HEK293 (cell line): Measurements from ENCODE around the gene TBC1D22A.

Experiments
- CTCF ChIA-PET: fragments of 350-600 bp; formaldehyde crosslinking; extraction: SDS; loops from one replicate; lab custom pipeline; 2021; ENCODE audit warnings: antibody characterized with exemption; lab: Yijun Ruan, JAX
- POLR2A ChIA-PET: fragments of 300-600 bp; formaldehyde crosslinking; extraction: SDS; loops from one replicate; lab custom pipeline; 2020; ENCODE audit warnings: antibody characterized with exemption, inconsistent platforms; lab: Yijun Ruan, JAX
- H3K27ac ChIP-seq: fragments of 200-500 bp; sonication (Bioruptor generic); 2 replicates; pipeline ENCODE4 v1.5.1; 2014; ENCODE audit warnings: low read depth, low read length, control low read depth, inconsistent platforms; ENCODE audit errors: extremely low read depth
- H3K36me3 ChIP-seq, 2 experiments: fragments of 200-500 bp in 1 of 2; sonication (Bioruptor generic) in 1 of 2; 1 replicate in 1 of 2; 2 replicates in 1 of 2; pipeline ENCODE4 v1.5.1; 2014 to 2017; ENCODE audit warnings: inconsistent platforms in 2 of 2, low read length in 2 of 2; ENCODE audit not compliant: control insufficient read depth in 2 of 2, insufficient read depth in 1 of 2
- H3K4me1 ChIP-seq: fragments of 200-500 bp; sonication (Bioruptor generic); 2 replicates; pipeline ENCODE4 v1.5.1; 2014; ENCODE audit warnings: mild to moderate bottlenecking, low read length, inconsistent platforms; ENCODE audit not compliant: control insufficient read depth, insufficient read depth
- H3K4me3 ChIP-seq: 2 replicates; pipeline ENCODE4 v1.5.1; 2011; ENCODE audit warnings: low read depth, mild to moderate bottlenecking, control low read depth, low read length, moderate library complexity
- H3K9me3 ChIP-seq: fragments of 200-500 bp; sonication (Bioruptor generic); 2 replicates; pipeline ENCODE4 v1.5.1; 2014; ENCODE audit warnings: low read depth, low read length, inconsistent platforms; ENCODE audit not compliant: control insufficient read depth, insufficient read depth
- FEZF1 ChIP-seq: fragments of 450-650 bp; formaldehyde crosslinking; IDR thresholded peaks from 2 replicates; pipeline ENCODE4 v1.5.1; 2016; ENCODE audit warnings: missing biosample characterization, missing genetic modification characterization
- GLI4 ChIP-seq: fragments of 450-650 bp; formaldehyde crosslinking; IDR thresholded peaks from 2 replicates; pipeline ENCODE4 v1.5.1; 2016; ENCODE audit warnings: missing biosample characterization, missing genetic modification characterization
- IKZF3 ChIP-seq: fragments of 450-650 bp; IDR thresholded peaks from 2 replicates; pipeline ENCODE4 v1.5.0; 2018; ENCODE audit warnings: missing biosample characterization, mild to moderate bottlenecking, missing genetic modification characterization, moderate library complexity
- KLF7 ChIP-seq: fragments of 450-650 bp; formaldehyde crosslinking; IDR thresholded peaks from 2 replicates; pipeline ENCODE4 v1.5.1; 2016; ENCODE audit warnings: missing biosample characterization, missing genetic modification characterization, borderline replicate concordance
- SP7 ChIP-seq: fragments of 450-650 bp; formaldehyde crosslinking; IDR thresholded peaks from 2 replicates; pipeline ENCODE4 v1.5.1; 2016; ENCODE audit warnings: missing biosample characterization, missing genetic modification characterization
- TRIM28 ChIP-seq: IDR thresholded peaks from 2 replicates; pipeline ENCODE4 v1.6.1; 2011; ENCODE audit warnings: low read length, control low read depth, borderline replicate concordance
- ZBTB49 ChIP-seq: fragments of 450-650 bp; formaldehyde crosslinking; IDR thresholded peaks from 2 replicates; pipeline ENCODE4 v1.5.1; 2016; ENCODE audit warnings: missing biosample characterization, missing genetic modification characterization, low read depth
- ZBTB8A ChIP-seq: fragments of 450-650 bp; formaldehyde crosslinking; IDR thresholded peaks from 2 replicates; pipeline ENCODE4 v1.5.1; 2016; ENCODE audit warnings: missing biosample characterization, missing genetic modification characterization
- ZFP3 ChIP-seq: fragments of 450-650 bp; formaldehyde crosslinking; IDR thresholded peaks from 2 replicates; pipeline ENCODE4 v1.5.1; 2016; ENCODE audit warnings: low read depth, missing biosample characterization, missing genetic modification characterization
- ZFP69B ChIP-seq: fragments of 450-650 bp; formaldehyde crosslinking; IDR thresholded peaks from 2 replicates; pipeline ENCODE4 v1.5.1; 2016; ENCODE audit warnings: missing biosample characterization, missing genetic modification characterization
- ZNF114 ChIP-seq: fragments of 450-650 bp; formaldehyde crosslinking; IDR thresholded peaks from 2 replicates; pipeline ENCODE4 v1.5.0; 2017; ENCODE audit warnings: missing biosample characterization, missing genetic modification characterization
- ZNF16 ChIP-seq: fragments of 450-650 bp; formaldehyde crosslinking; IDR thresholded peaks from 2 replicates; pipeline ENCODE4 v1.5.1; 2016; ENCODE audit warnings: low read depth, missing biosample characterization, missing genetic modification characterization
- ZNF202 ChIP-seq: fragments of 450-650 bp; formaldehyde crosslinking; IDR thresholded peaks from 2 replicates; pipeline ENCODE4 v1.5.1; 2016; ENCODE audit warnings: missing biosample characterization, missing genetic modification characterization, borderline replicate concordance
- ZNF221 ChIP-seq: fragments of 450-650 bp; formaldehyde crosslinking; IDR thresholded peaks from 2 replicates; pipeline ENCODE4 v1.5.1; 2017; ENCODE audit warnings: missing biosample characterization, missing genetic modification characterization, borderline replicate concordance
- ZNF398 ChIP-seq: fragments of 450-650 bp; formaldehyde crosslinking; IDR thresholded peaks from 2 replicates; pipeline ENCODE4 v1.5.1; 2017; ENCODE audit warnings: missing biosample characterization, missing genetic modification characterization
- ZNF423 ChIP-seq: fragments of 450-650 bp; formaldehyde crosslinking; IDR thresholded peaks from 2 replicates; pipeline ENCODE4 v1.5.1; 2016; ENCODE audit warnings: missing biosample characterization, missing genetic modification characterization
- ZNF518A ChIP-seq: fragments of 450-650 bp; formaldehyde crosslinking; conservative IDR thresholded peaks from 2 replicates; pipeline ENCODE4 v1.5.1; 2016; ENCODE audit warnings: low read depth, missing biosample characterization, missing genetic modification characterization
- ZNF549 ChIP-seq: fragments of 450-650 bp; IDR thresholded peaks from 2 replicates; pipeline ENCODE4 v1.5.1; 2018; ENCODE audit warnings: missing biosample characterization, missing genetic modification characterization, mild to moderate bottlenecking, inconsistent platforms, moderate library complexity
- ZNF585B ChIP-seq: fragments of 450-650 bp; formaldehyde crosslinking; IDR thresholded peaks from 2 replicates; pipeline ENCODE4 v1.5.1; 2016; ENCODE audit warnings: missing biosample characterization, missing genetic modification characterization
- ZNF623 ChIP-seq: fragments of 450-650 bp; formaldehyde crosslinking; IDR thresholded peaks from 2 replicates; pipeline ENCODE4 v1.5.1; 2016; ENCODE audit warnings: missing biosample characterization, missing genetic modification characterization
- ZNF692 ChIP-seq: fragments of 450-650 bp; formaldehyde crosslinking; IDR thresholded peaks from 2 replicates; pipeline ENCODE4 v1.5.1; 2016; ENCODE audit warnings: missing biosample characterization, missing genetic modification characterization
- ZNF768 ChIP-seq: fragments of 450-650 bp; formaldehyde crosslinking; IDR thresholded peaks from 2 replicates; pipeline ENCODE4 v1.5.1; 2018; ENCODE audit warnings: missing biosample characterization, mild to moderate bottlenecking, missing genetic modification characterization
- ZNF791 ChIP-seq: fragments of 450-650 bp; formaldehyde crosslinking; IDR thresholded peaks from 2 replicates; pipeline ENCODE4 v1.5.1; 2016; ENCODE audit warnings: missing biosample characterization, missing genetic modification characterization
- ZSCAN23 ChIP-seq: fragments of 450-650 bp; formaldehyde crosslinking; IDR thresholded peaks from 2 replicates; pipeline ENCODE4 v1.5.1; 2016; ENCODE audit warnings: missing biosample characterization, missing genetic modification characterization

TBC1D22A gene

GRCh38 chr22:46937939-46938338, 175.5 kb downstream of the TBC1D22A start:
- Histone ChIP-seq H3K9me3 (no peaks in the 10 kb centered on the region), H3K4me1 (no peaks in the 10 kb centered on the region), H3K4me3 (no peak overlapping the region), H3K36me3 (no peaks in the 10 kb centered on the region), H3K27ac (no peak overlapping the region)
- TF ChIP-seq ZBTB49 (tag by site-specific recombination) (no peak), ZFP3 (no peak), KLF7 (tag by site-specific recombination) (no peak), ZNF791 (tag by site-specific recombination) (no peak), ZFP69B (tag by site-specific recombination) (no peak), ZNF623 (tag by site-specific recombination) (no peak), ZNF585B (tag by site-specific recombination) (no peak), SP7 (tag by site-specific recombination) (no peak)
- ChIA-PET POLR2A (no interaction called here), CTCF (interaction anchor here (1.0 kb wide), 1 partner anchor 9 kb away, joined by 3 read pairs; no protein-coding TSS in a partner anchor)

- Histone ChIP-seq H3K36me3 (no peaks in the 10 kb centered on the region), H3K27ac (no peak overlapping the region), H3K4me3 (no peak overlapping the region), H3K9me3 (no peaks in the 10 kb centered on the region)
- no peak for TF ChIP-seq ZBTB8A (tag by site-specific recombination)
- TF ChIP-seq ZNF692 (tag by site-specific recombination), result no peak
- TF ChIP-seq SP7 (tag by site-specific recombination), result no peak
- no peak for TF ChIP-seq FEZF1
- no peak for TF ChIP-seq TRIM28
- TF ChIP-seq ZNF16 (tag by site-specific recombination), result no peak
- TF ChIP-seq ZNF114, result no peak
- no peak for TF ChIP-seq ZNF518A
- TF ChIP-seq ZSCAN23, result no peak
- TF ChIP-seq ZNF423 (tag by site-specific recombination), result no peak
- TF ChIP-seq ZNF549 (tag by site-specific recombination), result no peak
- no peak for TF ChIP-seq ZNF398 (tag by site-specific recombination)
- TF ChIP-seq KLF7 (tag by site-specific recombination), result no peak
- TF ChIP-seq ZNF768 (tag by site-specific recombination), result no peak
- no peak for TF ChIP-seq ZNF221 (tag by site-specific recombination)
- TF ChIP-seq GLI4 (tag by site-specific recombination), result no peak
- no peak for TF ChIP-seq ZNF202 (tag by site-specific recombination)
- TF ChIP-seq IKZF3 (tag by site-specific recombination), result no peak
- TF ChIP-seq, all 188 proteins: peak for 0
- ChIA-PET CTCF (interaction anchor here (0.7 kb wide), 1 partner anchor 53 kb away, joined by 3 read pairs; no protein-coding TSS in a partner anchor), POLR2A (no interaction called here)
- H3K4me1 ChIP-seq, result no peaks in the 10 kb centered on the region
These were observed 179.7 kb downstream of the TBC1D22A start for GRCh38 chr22:46941968-46942798.
